DND-41 (cell line): ENCODE results near the gene CLTB.

Experiments used
- ATAC-seq: fragments of 200-7000 bp; cut with Tn5 transposase; 3 replicates; pipeline ENCODE4 v1.9.1; 2021; ENCODE audit warnings: low read depth; ENCODE audit not compliant: insufficient read depth
- DNase-seq: peaks from one replicate; pipeline ENCODE4 v3.0.0-alpha.2; 2020
- H2AFZ ChIP-seq: 2 replicates; pipeline ENCODE4 v1.6.0; 2012; ENCODE audit warnings: low read depth, low read length
- H3K27ac ChIP-seq: 2 replicates; pipeline ENCODE4 v1.5.1; 2012; ENCODE audit warnings: low read length, inconsistent platforms
- H3K27me3 ChIP-seq: fragments of 200-600 bp; sonication (generic); 2 replicates; pipeline ENCODE4 v1.6.0; 2012; ENCODE audit warnings: low read length, mild to moderate bottlenecking, inconsistent platforms; ENCODE audit not compliant: insufficient read depth, poor library complexity
- H3K36me3 ChIP-seq: 2 replicates; pipeline ENCODE4 v1.5.1; 2012; ENCODE audit warnings: low read length, inconsistent platforms; ENCODE audit not compliant: insufficient read depth
- H3K4me1 ChIP-seq: 2 replicates; pipeline ENCODE4 v1.5.1; 2012; ENCODE audit warnings: mild to moderate bottlenecking, low read length; ENCODE audit not compliant: insufficient read depth
- H3K4me2 ChIP-seq: 2 replicates; pipeline ENCODE4 v1.6.0; 2012; ENCODE audit warnings: mild to moderate bottlenecking, moderate library complexity, low read length, inconsistent platforms; ENCODE audit not compliant: insufficient read depth
- H3K4me3 ChIP-seq, 2 experiments: fragments of 200-600 bp in 1 of 2; shearing (Covaris generic) in 1 of 2; 2 replicates each; pipeline ENCODE4 v1.5.1; 2012 to 2016; ENCODE audit warnings: inconsistent platforms in 2 of 2, low read length in 2 of 2, mild to moderate bottlenecking in 2 of 2, low read depth in 1 of 2, moderate library complexity in 1 of 2
- H3K79me2 ChIP-seq: 2 replicates; pipeline ENCODE4 v1.6.0; 2012; ENCODE audit warnings: low read length, inconsistent platforms; ENCODE audit not compliant: insufficient read depth
- H3K9ac ChIP-seq: 2 replicates; pipeline ENCODE4 v1.6.0; 2012; ENCODE audit warnings: low read depth, mild to moderate bottlenecking, inconsistent platforms, low read length, moderate library complexity
- H3K9me3 ChIP-seq: 2 replicates; pipeline ENCODE4 v1.5.1; 2012; ENCODE audit warnings: low read length, moderate library complexity, mild to moderate bottlenecking, inconsistent platforms; ENCODE audit not compliant: insufficient read depth, severe bottlenecking
- H4K20me1 ChIP-seq: 2 replicates; pipeline ENCODE4 v1.6.0; 2012; ENCODE audit warnings: low read length; ENCODE audit not compliant: insufficient read depth
- CTCF ChIP-seq: IDR thresholded peaks from 2 replicates; pipeline ENCODE4 v1.5.1; 2012; ENCODE audit warnings: borderline replicate concordance, low read length, moderate library complexity, mild to moderate bottlenecking; ENCODE audit not compliant: poor library complexity, severe bottlenecking; ENCODE audit errors: extremely low read depth
- EZH2 ChIP-seq: IDR thresholded peaks from 3 replicates; pipeline ENCODE4 v1.6.1; 2012; ENCODE audit warnings: borderline replicate concordance, low read depth, mild to moderate bottlenecking, moderate library complexity, low read length, inconsistent platforms; ENCODE audit not compliant: severe bottlenecking

CLTB gene

GRCh38 chr5:176384366-176384930 is 31.9 kb downstream of the CLTB start:
- Histone ChIP-seq H4K20me1 (peaks cover 47% of the 10 kb centered on the region), H3K79me2 (peaks cover 44% of the 10 kb centered on the region), H3K4me1 (peaks cover 23% of the 10 kb centered on the region), H3K27me3 (no peaks in the 10 kb centered on the region), H3K9me3 (no peaks in the 10 kb centered on the region), H3K4me3 (no peak overlapping the region), H3K27ac (no peak overlapping the region), H2AFZ (no peak overlapping the region), H3K4me2 (no peak overlapping the region), H3K9ac (no peak overlapping the region), H3K36me3 (peaks cover 66% of the 10 kb centered on the region)
- TF ChIP-seq EZH2 (no peak), CTCF (no peak)
- DNase-seq = no peak
- ATAC-seq = no peak

- no peak overlapping the region for H3K4me3 ChIP-seq
- peaks cover 66% of the 10 kb centered on the region for H3K36me3 ChIP-seq
- peaks cover 47% of the 10 kb centered on the region for H4K20me1 ChIP-seq
- no peak for TF ChIP-seq CTCF
- TF ChIP-seq EZH2 = no peak
- no peak for DNase-seq
- H3K79me2 ChIP-seq = peaks cover 41% of the 10 kb centered on the region
- peaks cover 22% of the 10 kb centered on the region for H3K4me1 ChIP-seq
- no peaks in the 10 kb centered on the region for H3K9me3 ChIP-seq
- no peak overlapping the region for H3K4me2 ChIP-seq
- H2AFZ ChIP-seq = no peak overlapping the region
- no peak for ATAC-seq
- H3K9ac ChIP-seq = no peak overlapping the region
- H3K27me3 ChIP-seq = no peaks in the 10 kb centered on the region
- H3K27ac ChIP-seq = no peak overlapping the region
These were observed 32.4 kb downstream of the CLTB start for GRCh38 chr5:176383961-176384360.

GRCh38 chr5:176383248-176383905 is 33.0 kb downstream of the CLTB start:
- no peak for ATAC-seq
- no peak for DNase-seq
- Histone ChIP-seq H3K9ac (no peak overlapping the region), H4K20me1 (peaks cover 47% of the 10 kb centered on the region), H3K79me2 (peaks cover 40% of the 10 kb centered on the region), H3K4me1 (peaks cover 22% of the 10 kb centered on the region), H3K9me3 (no peaks in the 10 kb centered on the region), H3K27me3 (no peaks in the 10 kb centered on the region), H2AFZ (no peak overlapping the region), H3K36me3 (peaks cover 66% of the 10 kb centered on the region), H3K4me3 (no peak overlapping the region), H3K4me2 (no peak overlapping the region), H3K27ac (no peak overlapping the region)
- TF ChIP-seq CTCF (no peak), EZH2 (no peak)
